HTERT RPE-1 (cell line): Measurements from ENCODE around the gene PLA2G4E.

Experiments
- in situ Hi-C: fragments of 300-500 bp; cut with MboI; formaldehyde crosslinking; loops from 4 replicates; pipeline ENCODE4 v1.14.3; 2020; ENCODE audit warnings: low sequenced_read_pairs

PLA2G4E gene

GRCh38 chr15:42031198-42031915, 10.5 kb upstream of the PLA2G4E start:
- in situ Hi-C loops, result no loop called here

- in situ Hi-C loops, result no loop called here
Observed at GRCh38 chr15:42027521-42027920, 6.7 kb upstream of the PLA2G4E start.

DNA sequence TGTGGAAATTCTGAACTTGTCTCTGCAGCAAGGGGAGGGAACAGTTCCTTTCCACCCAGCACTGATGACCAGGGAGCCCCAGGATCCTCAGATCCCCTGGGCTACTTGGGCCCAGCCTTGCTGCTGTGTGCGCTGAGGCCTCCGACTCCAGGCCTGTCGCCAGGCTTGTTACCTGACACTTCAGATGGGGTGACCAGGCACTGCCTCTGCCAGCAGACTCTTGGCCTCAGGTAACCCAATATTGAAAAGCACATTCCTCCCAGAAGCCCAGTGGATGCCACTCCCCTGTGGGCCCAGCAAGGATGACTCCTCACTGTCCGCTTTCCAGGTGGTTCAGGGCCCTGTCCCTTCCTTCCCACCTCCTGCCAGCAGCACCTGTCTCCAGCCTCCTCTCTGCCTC, 3.5 kb upstream of the PLA2G4E start:
- in situ Hi-C loops, result no loop called here

DNA sequence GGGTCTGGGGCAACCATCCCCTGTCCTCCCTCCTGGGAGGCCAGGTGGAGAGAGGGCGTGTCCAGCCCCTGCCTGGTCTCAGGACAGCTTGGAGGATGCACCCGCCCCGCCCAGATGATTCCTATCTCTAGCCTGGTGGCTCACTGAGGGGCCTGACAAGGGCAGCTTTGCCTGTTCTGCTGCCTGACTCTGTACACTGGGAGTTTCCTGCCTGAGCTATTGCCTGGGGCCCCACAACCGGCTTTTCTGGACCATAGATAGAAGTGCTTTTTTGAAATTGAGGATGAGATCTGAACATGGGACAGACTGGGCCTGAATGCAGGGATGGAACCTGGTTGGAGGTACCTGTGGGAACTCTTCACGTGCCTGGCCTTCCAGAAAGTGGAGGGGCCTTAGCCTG, 751 bp upstream of the PLA2G4E start:
- in situ Hi-C loops, result no loop called here

- in situ Hi-C loops, result no loop called here
Observed at GRCh38 chr15:42018306-42019224, 2.3 kb downstream of the PLA2G4E start.

DNA sequence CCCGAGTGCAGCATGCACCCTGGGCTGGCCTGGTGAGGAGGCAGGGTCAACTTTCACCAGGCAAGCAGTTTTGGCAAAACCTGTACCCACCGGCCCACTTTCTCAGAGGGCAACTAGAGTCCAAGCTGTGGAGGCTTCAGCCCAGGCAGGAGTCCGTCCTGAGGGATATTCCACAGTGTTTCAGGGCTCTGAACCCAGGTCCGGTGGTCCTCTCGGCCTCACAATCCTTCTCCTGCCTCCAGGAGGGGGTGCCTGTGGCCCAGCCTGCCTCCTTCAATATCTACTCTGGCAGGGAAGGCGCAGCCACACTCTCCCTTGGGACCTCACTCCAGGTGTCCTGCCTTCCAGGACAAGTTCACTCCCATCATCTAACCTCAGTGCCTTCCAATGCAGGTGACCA, 3.9 kb downstream of the PLA2G4E start:
- in situ Hi-C loops, result no loop called here

DNA sequence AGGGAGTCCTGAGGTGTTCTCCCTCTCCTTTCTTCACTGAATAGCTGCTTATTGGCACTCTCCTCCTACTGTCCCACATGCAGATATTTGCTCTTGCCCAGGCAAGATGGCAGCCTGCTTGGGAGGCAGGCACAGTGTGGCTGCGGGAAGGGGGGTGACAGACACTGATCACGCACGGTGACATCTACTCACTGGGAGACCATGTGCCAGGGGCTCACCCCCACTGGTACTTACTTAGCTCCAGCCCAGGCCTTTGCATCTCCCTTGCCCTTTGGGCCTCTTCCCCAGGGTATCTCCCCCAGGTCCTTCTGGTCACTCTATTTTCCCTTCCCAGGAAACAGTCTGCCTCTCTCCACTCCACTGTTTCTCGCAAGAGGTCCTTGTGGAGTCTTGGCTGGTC, 6.4 kb downstream of the PLA2G4E start:
- in situ Hi-C loops, result no loop called here

- in situ Hi-C loops, result no loop called here
Observed at GRCh38 chr15:42012928-42013482, 7.8 kb downstream of the PLA2G4E start.

DNA sequence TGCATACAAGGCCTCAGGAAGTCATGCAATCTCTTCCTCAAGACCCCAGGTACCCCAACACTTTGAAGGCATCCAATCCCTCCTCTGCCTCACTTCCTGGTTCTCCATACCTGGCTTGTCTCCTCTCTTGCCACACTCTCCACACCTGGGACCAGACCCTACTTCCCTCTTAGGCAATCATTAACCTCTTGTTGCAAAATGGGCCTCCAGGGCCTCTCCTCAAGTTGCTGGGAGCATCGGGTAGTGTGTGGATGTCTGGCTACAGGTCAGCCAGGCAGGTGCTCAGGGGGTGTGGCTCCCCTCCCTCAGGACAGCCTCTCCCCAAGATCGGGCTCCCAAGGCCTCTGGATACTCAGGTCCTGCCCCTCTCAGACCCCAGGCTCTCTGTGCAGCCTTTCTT, 8.6 kb downstream of the PLA2G4E start:
- in situ Hi-C loops, result no loop called here

DNA sequence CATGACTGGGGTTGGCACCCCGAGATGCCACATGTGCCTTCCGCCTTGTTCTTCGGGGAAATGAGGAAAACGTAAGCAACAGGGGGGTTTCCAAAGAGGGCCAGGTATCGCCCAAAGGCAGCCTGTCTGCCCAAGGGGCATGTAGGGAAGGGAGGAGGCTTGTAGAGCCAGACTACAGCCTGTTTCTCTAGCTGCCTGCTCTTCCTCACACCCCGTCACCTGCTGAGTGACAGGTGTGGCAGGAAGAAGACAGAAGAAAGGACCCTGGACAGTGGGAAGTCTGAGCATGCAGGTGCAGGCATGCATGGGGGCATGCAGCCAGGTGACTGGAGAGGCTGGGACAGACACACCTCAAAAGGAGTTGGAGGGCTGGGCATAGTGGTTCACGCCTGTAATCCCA, 9.8 kb downstream of the PLA2G4E start:
- in situ Hi-C loops, result no loop called here

DNA sequence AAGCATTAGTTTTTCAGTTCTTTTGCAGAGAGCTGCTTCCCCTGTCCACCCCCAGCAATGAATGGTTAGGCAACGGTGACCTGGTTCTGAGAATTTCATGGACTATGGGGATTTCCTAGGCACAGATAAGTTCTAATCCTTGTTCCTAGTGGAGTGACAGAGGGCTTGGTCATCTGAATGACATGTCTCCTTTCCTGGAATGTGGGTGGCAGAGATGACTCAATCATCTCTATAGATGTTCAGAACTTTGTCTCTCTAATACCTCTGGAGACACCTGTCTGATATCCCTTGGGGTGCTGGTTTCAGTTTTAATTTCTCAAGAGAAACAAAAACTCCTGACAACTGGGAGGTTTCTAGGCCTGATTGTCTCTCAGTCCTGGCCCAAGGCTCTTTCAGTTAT, 10.4 kb downstream of the PLA2G4E start:
- in situ Hi-C loops, result no loop called here

- in situ Hi-C loops, result no loop called here
Observed at GRCh38 chr15:42009474-42009873, 11.4 kb downstream of the PLA2G4E start.

GRCh38 chr15:42009022-42009421, 11.8 kb downstream of the PLA2G4E start:
- in situ Hi-C loops, result no loop called here

DNA sequence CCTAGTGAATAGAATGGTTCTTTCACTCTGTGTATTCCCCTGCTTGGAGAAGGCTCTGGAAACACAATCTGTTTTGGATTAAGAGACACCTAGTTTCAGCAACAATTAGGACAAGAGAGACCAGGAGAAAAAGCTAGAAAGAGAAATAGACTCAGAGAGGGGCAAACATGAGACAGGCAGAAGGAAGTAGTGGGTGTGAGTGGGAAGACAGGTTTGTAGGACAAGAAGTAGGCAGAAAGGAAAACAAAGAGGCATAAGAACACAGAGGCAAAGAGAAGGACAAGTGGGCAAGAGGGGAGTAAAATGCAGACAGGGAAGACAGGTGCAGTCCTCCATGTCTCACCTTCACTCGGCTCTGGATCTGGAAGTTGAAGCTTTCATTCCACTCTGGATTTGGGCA, 13.5 kb downstream of the PLA2G4E start:
- in situ Hi-C loops, result no loop called here

GRCh38 chr15:42002333-42002732, 18.5 kb downstream of the PLA2G4E start:
- in situ Hi-C loops, result no loop called here

- in situ Hi-C loops, result no loop called here
Observed at GRCh38 chr15:42001236-42001635, 19.6 kb downstream of the PLA2G4E start.

DNA sequence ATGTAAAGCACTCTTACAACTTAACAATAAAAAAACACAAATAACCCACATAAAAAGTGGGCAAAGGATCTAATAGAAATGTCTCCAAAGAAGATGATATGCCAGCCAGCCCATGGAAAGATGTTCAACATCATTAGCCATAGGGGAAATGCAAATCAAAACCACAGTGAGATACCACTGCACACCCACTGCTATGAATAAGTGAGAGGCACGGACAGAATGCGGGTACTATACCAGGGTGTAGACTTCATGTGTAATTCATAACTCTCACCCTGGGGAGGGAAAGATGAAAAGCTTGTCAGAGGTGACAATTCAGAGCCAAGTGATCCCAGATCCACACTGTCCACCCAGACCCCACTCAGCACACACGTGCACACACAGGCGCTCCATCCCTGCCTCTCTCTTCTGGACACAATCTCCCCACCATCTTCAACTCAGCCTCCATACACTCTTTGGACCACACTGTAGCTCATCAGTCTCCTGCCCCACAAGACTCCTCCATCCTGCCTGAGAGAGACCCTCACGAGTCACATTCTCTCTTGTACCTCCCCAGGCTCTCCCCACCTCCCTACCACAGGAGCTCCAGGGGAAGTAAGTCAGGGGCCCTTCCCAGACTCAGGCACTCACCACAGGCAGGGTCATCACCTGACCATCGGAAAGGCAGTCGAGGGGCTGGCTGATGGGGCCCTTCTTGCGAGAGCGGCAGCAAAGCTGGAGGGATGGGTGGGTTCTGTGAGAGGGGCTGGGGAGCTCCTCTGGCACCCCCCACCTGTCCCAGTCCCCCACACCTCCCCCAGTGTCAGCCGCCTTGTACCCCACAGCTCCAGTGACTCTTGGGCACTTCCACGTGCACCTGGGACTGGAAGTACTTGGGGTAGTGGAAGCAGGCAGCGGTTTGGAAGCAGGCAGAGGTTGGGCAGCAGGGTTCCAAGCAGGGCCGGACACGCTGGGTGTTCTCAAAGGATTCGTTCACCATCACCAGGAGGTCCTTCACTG, 21.3 kb downstream of the PLA2G4E start:
- in situ Hi-C loops, result no loop called here

GRCh38 chr15:41997845-41998244, 23.0 kb downstream of the PLA2G4E start:
- in situ Hi-C loops, result no loop called here

DNA sequence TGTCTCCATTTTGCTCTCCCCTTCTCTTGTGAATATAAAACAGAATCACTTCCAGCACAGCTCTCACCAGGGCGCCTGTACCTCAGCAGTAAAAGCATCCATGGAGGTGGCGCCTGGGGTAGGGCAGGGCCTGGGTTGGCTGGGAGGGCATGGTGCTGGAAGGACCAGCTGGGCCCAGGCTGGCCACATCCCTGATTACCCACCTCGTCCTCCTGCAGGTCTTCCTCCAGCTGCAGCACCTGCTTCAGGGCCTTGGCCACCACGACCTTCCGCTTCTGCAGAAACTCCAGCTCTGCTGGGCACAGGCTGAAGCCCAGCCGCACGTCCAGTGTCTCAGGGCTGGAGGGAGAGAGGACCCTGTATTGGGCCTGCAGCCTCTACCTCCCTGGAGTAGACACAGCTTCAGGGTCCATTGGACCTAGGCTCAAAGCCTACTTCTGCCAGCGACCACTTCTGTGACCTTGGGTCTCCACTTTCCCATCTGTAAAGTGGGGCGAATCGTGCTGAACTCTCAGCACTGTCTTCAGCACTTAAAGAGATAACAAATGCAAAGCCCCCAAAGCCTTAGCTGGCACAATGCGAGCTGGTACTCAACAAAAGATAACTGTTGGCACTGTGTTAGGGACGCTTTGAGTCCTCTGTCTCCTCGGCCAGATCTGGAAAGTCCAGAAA, 23.8 kb downstream of the PLA2G4E start:
- in situ Hi-C loops, result no loop called here

GRCh38 chr15:41996376-41996775, 24.5 kb downstream of the PLA2G4E start:
- in situ Hi-C loops, result no loop called here
